ENCODE measurements around the gene DOCK7. TPM values are rescaled to one million over a fixed set of nuclear protein-coding genes. Genes with fewer than 3 reads are reported as not detected.

DOCK7 gene
- polyA plus RNA-seq, 3 donors: 2.9 to 3.7 (median 3.5) TPM

DNA sequence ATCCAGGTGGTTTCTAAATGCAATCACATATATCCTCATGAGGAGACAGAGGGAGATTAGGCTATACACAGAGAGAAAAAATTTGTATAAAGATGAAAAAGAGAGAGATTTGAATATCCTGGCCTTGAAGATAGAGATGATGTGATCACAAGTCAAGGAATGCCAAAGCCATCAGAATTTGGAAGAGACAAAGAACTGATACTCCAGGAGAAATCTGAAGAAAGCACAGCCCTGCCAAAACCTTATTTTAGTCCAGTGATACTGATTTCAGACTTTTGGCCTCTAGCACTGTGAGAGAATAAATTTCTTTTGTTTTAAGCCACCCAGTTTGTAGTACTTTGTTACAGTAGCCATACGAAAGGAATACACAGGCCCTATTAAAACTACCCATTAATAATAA lies 33.4 kb downstream of the DOCK7 start:
- H4K20me1 ChIP-seq (ENCODE audit: insufficient read depth, low read length): no peaks in the 10 kb centered on the region
- H3K9ac ChIP-seq (ENCODE audit: insufficient read depth, low read length, poor library complexity, severe bottlenecking): no peak overlapping the region
- H3K27me3 ChIP-seq (ENCODE audit: control insufficient read depth in 2 of 2, insufficient read depth in 2 of 2, low read length in 2 of 2): no peaks in the 10 kb centered on the region
- Mint-ChIP-seq H3K27me3 (ENCODE audit: low read depth in 3 of 3) (no peaks in the 10 kb centered on the region), H3K9me3 (peaks cover 0 to 3% (median 0%) of the 10 kb centered on the region in 7 donors), H3K4me1 (peaks cover 6% of the 10 kb centered on the region), H3K36me3 (peaks cover 1 to 2% of the 10 kb centered on the region in 2 donors), H3K4me3 (no peak overlapping the region), H3K27ac (no peak overlapping the region)
- intact Hi-C loops (cut with micrococcal nuclease): no loop called here
- no peak overlapping the region for H3K27ac ChIP-seq (ENCODE audit: low read depth in 1 of 2, low read length in 2 of 2)
- H3K4me2 ChIP-seq (replicated peaks; ENCODE audit: extremely low read depth, low read length, poor library complexity, severe bottlenecking): no peak overlapping the region
- no peaks in the 10 kb centered on the region for H3K79me2 ChIP-seq (ENCODE audit: insufficient read depth, low read length)
- H3K4me1 ChIP-seq (ENCODE audit: control insufficient read depth in 1 of 2, insufficient read depth in 2 of 2, low read length in 2 of 2): no peaks in the 10 kb centered on the region
- no CpG with 5 or more reads among the region's 1 CpG for WGBS (ENCODE audit: insufficient coverage)
- no peaks in the 10 kb centered on the region for H3K9me3 ChIP-seq (replicated peaks in 1 of 2; ENCODE audit: control insufficient read depth in 1 of 2, insufficient read depth in 1 of 2, low read length in 2 of 2)
- H2AFZ ChIP-seq (ENCODE audit: insufficient read depth, low read depth, low read length, poor library complexity, severe bottlenecking): no peak overlapping the region
- DNase-seq: no peak
- TF ChIP-seq, protein P1, sequence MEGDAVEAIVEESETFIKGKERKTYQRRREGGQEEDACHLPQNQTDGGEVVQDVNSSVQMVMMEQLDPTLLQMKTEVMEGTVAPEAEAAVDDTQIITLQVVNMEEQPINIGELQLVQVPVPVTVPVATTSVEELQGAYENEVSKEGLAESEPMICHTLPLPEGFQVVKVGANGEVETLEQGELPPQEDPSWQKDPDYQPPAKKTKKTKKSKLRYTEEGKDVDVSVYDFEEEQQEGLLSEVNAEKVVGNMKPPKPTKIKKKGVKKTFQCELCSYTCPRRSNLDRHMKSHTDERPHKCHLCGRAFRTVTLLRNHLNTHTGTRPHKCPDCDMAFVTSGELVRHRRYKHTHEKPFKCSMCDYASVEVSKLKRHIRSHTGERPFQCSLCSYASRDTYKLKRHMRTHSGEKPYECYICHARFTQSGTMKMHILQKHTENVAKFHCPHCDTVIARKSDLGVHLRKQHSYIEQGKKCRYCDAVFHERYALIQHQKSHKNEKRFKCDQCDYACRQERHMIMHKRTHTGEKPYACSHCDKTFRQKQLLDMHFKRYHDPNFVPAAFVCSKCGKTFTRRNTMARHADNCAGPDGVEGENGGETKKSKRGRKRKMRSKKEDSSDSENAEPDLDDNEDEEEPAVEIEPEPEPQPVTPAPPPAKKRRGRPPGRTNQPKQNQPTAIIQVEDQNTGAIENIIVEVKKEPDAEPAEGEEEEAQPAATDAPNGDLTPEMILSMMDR (IDR thresholded peaks at IDR 0.05): no peak
- H3K4me3 ChIP-seq (replicated peaks in 1 of 3; ENCODE audit: low read depth in 2 of 3, low read length in 3 of 3): no peak overlapping the region
- no peaks in the 10 kb centered on the region for H3K36me3 ChIP-seq (replicated peaks in 1 of 2; ENCODE audit: control insufficient read depth in 1 of 2, insufficient read depth in 2 of 2, low read length in 2 of 2)

DNA sequence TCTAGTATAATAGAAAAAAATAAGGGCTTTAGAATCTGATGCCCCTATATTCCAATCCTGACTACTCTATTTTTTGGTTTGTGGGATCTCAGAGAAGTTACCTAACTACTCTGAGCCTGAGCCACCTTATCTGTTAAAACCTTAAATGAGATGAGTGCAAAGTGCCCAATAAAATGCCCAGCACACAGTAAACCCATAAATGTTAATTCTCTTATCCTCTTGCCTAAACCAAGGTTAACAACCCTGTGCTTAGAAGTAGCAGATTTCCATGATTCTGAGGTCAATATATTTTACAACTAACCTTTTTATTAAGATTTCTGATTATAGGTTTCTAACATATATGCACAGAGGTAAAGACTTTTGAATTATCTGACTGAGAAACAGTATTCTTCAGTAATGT lies 35.8 kb downstream of the DOCK7 start:
- no peak overlapping the region for H3K4me3 Mint-ChIP-seq
- no peaks in the 10 kb centered on the region for H3K9me3 ChIP-seq (replicated peaks in 1 of 2; ENCODE audit: control insufficient read depth in 1 of 2, insufficient read depth in 1 of 2, low read length in 2 of 2)
- no peak overlapping the region for H2AFZ ChIP-seq (ENCODE audit: insufficient read depth, low read depth, low read length, poor library complexity, severe bottlenecking)
- no peak overlapping the region for H3K27ac Mint-ChIP-seq
- H3K4me3 ChIP-seq (replicated peaks in 1 of 3; ENCODE audit: low read depth in 2 of 3, low read length in 3 of 3): no peak overlapping the region
- no peak for DNase-seq
- TF ChIP-seq, protein P1 (IDR thresholded peaks at IDR 0.05): no peak
- no peak overlapping the region for H3K9ac ChIP-seq (ENCODE audit: insufficient read depth, low read length, poor library complexity, severe bottlenecking)
- H3K27me3 Mint-ChIP-seq (ENCODE audit: low read depth in 3 of 3): no peaks in the 10 kb centered on the region
- H3K4me2 ChIP-seq (replicated peaks; ENCODE audit: extremely low read depth, low read length, poor library complexity, severe bottlenecking): no peak overlapping the region
- H3K36me3 Mint-ChIP-seq: peaks cover 2 to 4% of the 10 kb centered on the region in 2 donors
- no peaks in the 10 kb centered on the region for H3K27me3 ChIP-seq (ENCODE audit: control insufficient read depth in 2 of 2, insufficient read depth in 2 of 2, low read length in 2 of 2)
- peaks cover 0 to 3% (median 0%) of the 10 kb centered on the region in 7 donors for H3K9me3 Mint-ChIP-seq
- H3K36me3 ChIP-seq (replicated peaks in 1 of 2; ENCODE audit: control insufficient read depth in 1 of 2, insufficient read depth in 2 of 2, low read length in 2 of 2): no peaks in the 10 kb centered on the region
- peaks cover 6% of the 10 kb centered on the region for H3K4me1 Mint-ChIP-seq
- no peak overlapping the region for H3K27ac ChIP-seq (ENCODE audit: low read depth in 1 of 2, low read length in 2 of 2)
- H4K20me1 ChIP-seq (ENCODE audit: insufficient read depth, low read length): no peaks in the 10 kb centered on the region
- no peaks in the 10 kb centered on the region for H3K79me2 ChIP-seq (ENCODE audit: insufficient read depth, low read length)
- intact Hi-C loops (cut with micrococcal nuclease): no loop called here
- no peaks in the 10 kb centered on the region for H3K4me1 ChIP-seq (ENCODE audit: control insufficient read depth in 1 of 2, insufficient read depth in 2 of 2, low read length in 2 of 2)

Data from CD14-positive monocyte (primary cell).